Panc1 (cell line): ENCODE measurements around the gene RPL38. TPM values are rescaled to one million over a fixed set of nuclear protein-coding genes. Genes with fewer than 3 reads are reported as not detected.

Source experiments
- ATAC-seq: fragments of 200-7000 bp; cut with Tn5 transposase; 2 replicates; pipeline ENCODE4 v1.9.1; 2020; ENCODE audit warnings: mild to moderate bottlenecking, moderate library complexity
- BruUV-seq: library from RNA; stranded (reverse); fragments of 400-500 nt; replicated peaks from 2 replicates; lab custom pipeline; 2021; lab: Mats Ljungman, UMichigan
- CTCF ChIA-PET: fragments of 300-600 bp; sonication (Branson Sonifier 250); formaldehyde crosslinking; loops from one replicate; lab custom pipeline; 2022; ENCODE audit warnings: antibody characterized with exemption; lab: Charles Lee
- POLR2A ChIA-PET: fragments of 300-600 bp; sonication (Branson Sonifier 250); formaldehyde crosslinking; loops from one replicate; lab custom pipeline; 2022; ENCODE audit warnings: antibody characterized with exemption; lab: Charles Lee
- DNase-seq: peaks from one replicate; pipeline ENCODE4 v3.0.0-alpha.2; 2010; ENCODE audit warnings: low read depth, low spot score
- H3K27ac ChIP-seq: 2 replicates; pipeline ENCODE4 v1.5.1; 2011; ENCODE audit warnings: mild to moderate bottlenecking, low read length, inconsistent platforms
- H3K27me3 ChIP-seq: fragments of 200-500 bp; sonication (Bioruptor generic); 2 replicates; pipeline ENCODE4 v1.6.0; 2014; ENCODE audit warnings: low read length, inconsistent platforms; ENCODE audit not compliant: control insufficient read depth, insufficient read depth
- H3K36me3 ChIP-seq: fragments of 200-500 bp; sonication (Bioruptor generic); 2 replicates; pipeline ENCODE4 v1.5.1; 2014; ENCODE audit warnings: inconsistent platforms, mild to moderate bottlenecking, low read length, moderate library complexity; ENCODE audit not compliant: control insufficient read depth, insufficient read depth
- H3K4me1 ChIP-seq: 2 replicates; pipeline ENCODE4 v1.5.1; 2011; ENCODE audit warnings: inconsistent platforms, mild to moderate bottlenecking, low read length, moderate library complexity; ENCODE audit not compliant: control insufficient read depth, insufficient read depth
- H3K4me3 ChIP-seq, 2 experiments: 2 replicates each; pipeline ENCODE4 v1.5.1; 2011 to 2012; ENCODE audit warnings: low read depth in 2 of 2, low read length in 2 of 2, mild to moderate bottlenecking in 2 of 2, inconsistent platforms in 1 of 2, moderate library complexity in 1 of 2
- H3K9me3 ChIP-seq: fragments of 200-500 bp; sonication (Bioruptor generic); 2 replicates; pipeline ENCODE4 v1.5.1; 2014; ENCODE audit warnings: low read depth, mild to moderate bottlenecking, inconsistent platforms, low read length, moderate library complexity; ENCODE audit not compliant: control insufficient read depth, insufficient read depth
- POLR2AphosphoS5 ChIP-seq: IDR thresholded peaks from 2 replicates; pipeline ENCODE4 v1.6.1; 2012; ENCODE audit warnings: mild to moderate bottlenecking, low read depth, low read length, moderate library complexity
- SIN3A ChIP-seq: IDR thresholded peaks from 2 replicates; pipeline ENCODE4 v1.6.1; 2012; ENCODE audit warnings: low read depth, mild to moderate bottlenecking, low read length, moderate library complexity, borderline replicate concordance; ENCODE audit not compliant: insufficient read depth
- TCF7L2 ChIP-seq: IDR thresholded peaks from 2 replicates; pipeline ENCODE4 v1.6.1; 2011; ENCODE audit warnings: mild to moderate bottlenecking, low read depth, low read length, inconsistent platforms
- in situ Hi-C: cut with HindIII; loops from 2 replicates; pipeline ENCODE4 v1.10.0; 2016; ENCODE audit warnings: low sequenced_read_pairs, low pct_unique_long_range_greater_than_20kb
- intact Hi-C: fragments of 100-400 bp; cut with micrococcal nuclease; formaldehyde crosslinking; loops from one replicate; pipeline ENCODE4 v1.10.0; 2022; ENCODE audit not compliant: unreplicated experiment
- total RNA-seq: library from RNA; stranded (reverse); gene quantifications from one replicate; pipeline ENCODE4 v1.2.1, GENCODE V29; 2021; ENCODE audit not compliant: unreplicated experiment
- TF ChIP-seq, protein P1 (sequence below): fragments of 450-650 bp; IDR thresholded peaks from 2 replicates; pipeline ENCODE4 v1.5.1; 2017; ENCODE audit warnings: mild to moderate bottlenecking
- TF ChIP-seq, protein P2 (sequence below), 2 experiments: IDR thresholded peaks; 2 replicates each; pipeline ENCODE4 v1.6.1; 2011 to 2012; ENCODE audit warnings: low read depth in 2 of 2, control low read depth in 1 of 2, low read length in 1 of 2, mild to moderate bottlenecking in 1 of 2, moderate library complexity in 1 of 2; ENCODE audit not compliant: insufficient read depth in 1 of 2

RPL38 gene
- total RNA-seq, 1 experiment from 2014 or later: 968 TPM

GRCh38 chr17:74230896-74231295 is 27.4 kb downstream of the RPL38 start:
- in situ Hi-C loops: no loop called here

DNA sequence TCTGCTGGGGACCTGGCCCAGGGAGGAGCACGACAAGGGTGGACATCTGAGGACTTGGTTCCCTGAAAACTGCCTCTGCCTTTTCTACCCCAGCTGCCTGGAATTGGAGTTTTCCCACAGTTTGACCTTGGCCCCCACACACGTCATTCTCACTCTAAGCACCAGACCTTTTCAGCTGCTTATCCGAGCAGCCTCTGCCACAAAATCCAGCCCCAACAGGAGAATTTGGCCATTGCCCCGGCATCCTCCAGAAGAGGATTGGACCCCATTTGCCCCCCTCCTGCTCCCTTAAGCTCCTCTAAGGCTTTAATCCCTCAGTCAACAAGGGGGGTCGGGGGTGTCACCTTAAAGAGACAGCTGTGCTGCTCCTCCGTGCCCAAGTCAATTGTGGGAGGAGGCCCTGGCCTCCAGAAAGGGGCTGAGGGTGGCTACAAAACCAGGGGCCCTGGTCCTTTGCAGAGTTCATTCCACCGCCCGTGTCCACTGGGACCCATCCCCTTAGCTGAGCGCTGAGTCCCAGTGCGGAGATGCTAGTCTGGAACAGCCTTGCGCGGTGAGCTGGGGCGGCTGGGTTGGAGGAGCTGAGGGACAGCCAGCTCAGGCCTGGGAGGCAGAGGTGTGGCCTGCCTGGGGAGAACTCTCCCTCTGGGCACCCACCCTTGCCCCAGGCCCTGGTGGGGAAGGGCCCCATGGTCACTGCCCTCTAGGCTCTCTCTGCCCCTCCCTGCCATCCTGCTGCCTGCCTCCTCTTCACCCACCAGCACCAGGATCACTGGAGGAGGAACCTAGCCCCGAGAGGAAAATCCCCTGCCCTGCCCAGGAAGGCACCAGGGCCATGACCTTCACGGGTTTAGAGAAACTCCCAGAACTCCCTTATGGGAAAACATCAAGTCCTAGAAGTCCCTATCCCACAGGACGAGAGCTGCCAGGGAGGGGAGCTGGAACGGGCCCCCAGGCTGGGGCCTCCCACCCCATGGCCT is 28.7 kb downstream of the RPL38 start:
- no peak for ATAC-seq
- no peak for DNase-seq
- no peaks in the 10 kb centered on the region for H3K36me3 ChIP-seq
- ChIA-PET POLR2A (no interaction called here), CTCF (interaction anchor here (0.6 kb wide), 1 partner anchor 52 kb away, joined by 13 read pairs; no protein-coding TSS in a partner anchor)
- H3K27ac ChIP-seq: no peak overlapping the region
- H3K27me3 ChIP-seq: no peaks in the 10 kb centered on the region
- intact Hi-C loops (no loop called here), in situ Hi-C loops (no loop called here)
- H3K4me1 ChIP-seq: no peaks in the 10 kb centered on the region
- H3K9me3 ChIP-seq: no peaks in the 10 kb centered on the region
- no TSS peak for BruUV-seq
- no peak for TF ChIP-seq TCF7L2
- no peak for TF ChIP-seq SIN3A
- TF ChIP-seq, protein P1, sequence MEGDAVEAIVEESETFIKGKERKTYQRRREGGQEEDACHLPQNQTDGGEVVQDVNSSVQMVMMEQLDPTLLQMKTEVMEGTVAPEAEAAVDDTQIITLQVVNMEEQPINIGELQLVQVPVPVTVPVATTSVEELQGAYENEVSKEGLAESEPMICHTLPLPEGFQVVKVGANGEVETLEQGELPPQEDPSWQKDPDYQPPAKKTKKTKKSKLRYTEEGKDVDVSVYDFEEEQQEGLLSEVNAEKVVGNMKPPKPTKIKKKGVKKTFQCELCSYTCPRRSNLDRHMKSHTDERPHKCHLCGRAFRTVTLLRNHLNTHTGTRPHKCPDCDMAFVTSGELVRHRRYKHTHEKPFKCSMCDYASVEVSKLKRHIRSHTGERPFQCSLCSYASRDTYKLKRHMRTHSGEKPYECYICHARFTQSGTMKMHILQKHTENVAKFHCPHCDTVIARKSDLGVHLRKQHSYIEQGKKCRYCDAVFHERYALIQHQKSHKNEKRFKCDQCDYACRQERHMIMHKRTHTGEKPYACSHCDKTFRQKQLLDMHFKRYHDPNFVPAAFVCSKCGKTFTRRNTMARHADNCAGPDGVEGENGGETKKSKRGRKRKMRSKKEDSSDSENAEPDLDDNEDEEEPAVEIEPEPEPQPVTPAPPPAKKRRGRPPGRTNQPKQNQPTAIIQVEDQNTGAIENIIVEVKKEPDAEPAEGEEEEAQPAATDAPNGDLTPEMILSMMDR: no peak
- TF ChIP-seq POLR2AphosphoS5: no peak
- TF ChIP-seq, protein P2, sequence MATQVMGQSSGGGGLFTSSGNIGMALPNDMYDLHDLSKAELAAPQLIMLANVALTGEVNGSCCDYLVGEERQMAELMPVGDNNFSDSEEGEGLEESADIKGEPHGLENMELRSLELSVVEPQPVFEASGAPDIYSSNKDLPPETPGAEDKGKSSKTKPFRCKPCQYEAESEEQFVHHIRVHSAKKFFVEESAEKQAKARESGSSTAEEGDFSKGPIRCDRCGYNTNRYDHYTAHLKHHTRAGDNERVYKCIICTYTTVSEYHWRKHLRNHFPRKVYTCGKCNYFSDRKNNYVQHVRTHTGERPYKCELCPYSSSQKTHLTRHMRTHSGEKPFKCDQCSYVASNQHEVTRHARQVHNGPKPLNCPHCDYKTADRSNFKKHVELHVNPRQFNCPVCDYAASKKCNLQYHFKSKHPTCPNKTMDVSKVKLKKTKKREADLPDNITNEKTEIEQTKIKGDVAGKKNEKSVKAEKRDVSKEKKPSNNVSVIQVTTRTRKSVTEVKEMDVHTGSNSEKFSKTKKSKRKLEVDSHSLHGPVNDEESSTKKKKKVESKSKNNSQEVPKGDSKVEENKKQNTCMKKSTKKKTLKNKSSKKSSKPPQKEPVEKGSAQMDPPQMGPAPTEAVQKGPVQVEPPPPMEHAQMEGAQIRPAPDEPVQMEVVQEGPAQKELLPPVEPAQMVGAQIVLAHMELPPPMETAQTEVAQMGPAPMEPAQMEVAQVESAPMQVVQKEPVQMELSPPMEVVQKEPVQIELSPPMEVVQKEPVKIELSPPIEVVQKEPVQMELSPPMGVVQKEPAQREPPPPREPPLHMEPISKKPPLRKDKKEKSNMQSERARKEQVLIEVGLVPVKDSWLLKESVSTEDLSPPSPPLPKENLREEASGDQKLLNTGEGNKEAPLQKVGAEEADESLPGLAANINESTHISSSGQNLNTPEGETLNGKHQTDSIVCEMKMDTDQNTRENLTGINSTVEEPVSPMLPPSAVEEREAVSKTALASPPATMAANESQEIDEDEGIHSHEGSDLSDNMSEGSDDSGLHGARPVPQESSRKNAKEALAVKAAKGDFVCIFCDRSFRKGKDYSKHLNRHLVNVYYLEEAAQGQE (IDR thresholded peaks at IDR 0.05; ENCODE audit: insufficient read depth in 1 of 2, low read depth in 2 of 2, low read length in 1 of 2): no peak
- no peak overlapping the region for H3K4me3 ChIP-seq

More at GRCh38 chr17:74230896-74231295, 27.4 kb downstream of the RPL38 start:
- no peaks in the 10 kb centered on the region for H3K36me3 ChIP-seq
- H3K9me3 ChIP-seq: no peaks in the 10 kb centered on the region
- intact Hi-C loops: no loop called here
- ATAC-seq: no peak
- no peaks in the 10 kb centered on the region for H3K27me3 ChIP-seq
- no TSS peak for BruUV-seq
- ChIA-PET CTCF (no interaction called here), POLR2A (no interaction called here)
- H3K4me3 ChIP-seq: no peak overlapping the region
- DNase-seq: no peak
- H3K4me1 ChIP-seq: no peaks in the 10 kb centered on the region
- TF ChIP-seq SIN3A: no peak
- TF ChIP-seq TCF7L2: no peak
- no peak for TF ChIP-seq POLR2AphosphoS5
- TF ChIP-seq, protein P1: no peak
- TF ChIP-seq, protein P2 (IDR thresholded peaks at IDR 0.05; ENCODE audit: insufficient read depth in 1 of 2, low read depth in 2 of 2, low read length in 1 of 2): no peak
- no peak overlapping the region for H3K27ac ChIP-seq
